Stimulated activated CD8-positive, alpha-beta memory T cell treated with anti-CD3 and anti-CD28 coated beads, Interleukin-2, amount 100 ng/mL, for 48 hours (primary cell): ENCODE results near the gene TCN2.
A peak's percentile ranks its signal among the peaks of the same experiment; 100 is the strongest.
"Not testable (repeated sequence)": the region's sequence is repeated elsewhere in the genome, so short reads cannot be mapped to it uniquely, and the experiment has no call there.

Experiments
- DNase-seq, 2 donors: peaks; one replicate each; pipeline ENCODE4 v3.0.0-alpha.2; 2020; ENCODE audit warnings: low read depth in 2 of 2

Gene TCN2

DNA sequence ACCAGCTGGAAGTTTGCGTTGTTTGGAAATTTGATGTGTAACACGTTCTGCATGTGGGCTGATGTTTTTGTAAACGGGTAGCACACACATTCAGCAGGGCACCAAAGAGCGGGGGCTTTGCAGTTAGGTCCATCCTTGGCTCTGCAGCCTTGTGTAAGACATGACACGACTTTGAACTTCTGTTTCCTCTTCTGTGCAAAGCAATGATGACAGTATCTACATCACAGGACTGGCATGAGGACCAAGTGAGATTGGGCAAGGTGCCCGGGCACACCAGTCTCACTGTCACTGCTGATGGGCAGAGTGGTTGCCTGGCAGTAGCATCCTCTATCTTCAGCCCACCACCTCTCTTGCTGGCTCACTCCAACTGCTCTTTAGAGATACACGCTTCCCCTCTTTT, 3.3 kb downstream of the TCN2 start:
- DNase-seq: no peak

DNA sequence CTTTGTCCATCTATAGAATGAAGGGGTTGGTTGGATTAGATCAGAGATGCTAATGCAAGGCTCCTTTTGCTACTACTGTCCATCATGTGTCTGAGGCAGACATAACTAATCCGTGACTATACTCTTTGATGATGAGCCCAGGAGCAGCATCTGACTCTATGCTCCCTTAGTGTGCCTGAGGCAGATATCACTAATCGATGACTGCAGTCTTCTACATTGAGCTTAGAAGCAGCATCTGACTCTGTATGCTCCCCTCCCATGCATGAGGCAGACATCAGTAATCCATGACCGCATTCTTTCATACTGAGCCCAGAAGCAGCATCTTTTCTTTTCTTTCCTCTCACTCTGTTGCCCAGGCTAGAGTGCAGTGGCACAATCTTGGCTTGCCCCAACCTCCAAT, 4.2 kb downstream of the TCN2 start:
- no peak for DNase-seq

DNA sequence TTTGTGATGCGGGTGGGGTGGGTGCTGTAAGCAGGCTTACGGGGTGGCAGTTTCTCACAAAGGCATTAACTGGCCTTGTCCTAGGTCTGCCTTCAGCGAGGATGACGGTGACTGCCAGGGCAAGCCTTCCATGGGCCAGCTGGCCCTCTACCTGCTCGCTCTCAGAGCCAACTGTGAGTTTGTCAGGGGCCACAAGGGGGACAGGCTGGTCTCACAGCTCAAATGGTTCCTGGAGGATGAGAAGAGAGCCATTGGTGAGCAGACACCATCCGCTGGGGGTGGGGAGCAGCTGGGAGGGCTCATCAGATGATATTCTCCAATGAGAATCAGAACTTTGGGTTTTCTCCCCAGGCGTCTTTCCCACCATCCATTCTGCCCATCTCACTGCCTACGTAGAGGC, 5.8 kb downstream of the TCN2 start:
- no peak for DNase-seq

DNA sequence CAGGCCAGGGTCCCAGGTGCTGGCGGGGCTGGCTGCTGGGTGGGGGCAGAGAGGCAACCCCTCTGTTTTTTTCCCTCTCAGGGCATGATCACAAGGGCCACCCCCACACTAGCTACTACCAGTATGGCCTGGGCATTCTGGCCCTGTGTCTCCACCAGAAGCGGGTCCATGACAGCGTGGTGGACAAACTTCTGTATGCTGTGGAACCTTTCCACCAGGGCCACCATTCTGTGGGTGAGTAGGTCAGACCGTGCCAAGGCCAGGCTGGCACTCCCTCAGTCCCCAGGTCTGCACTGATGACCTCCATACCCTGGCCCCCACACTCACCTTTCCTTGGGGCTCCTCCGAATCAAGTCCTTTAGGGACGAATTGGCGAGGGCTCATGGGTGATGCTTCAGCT, 7.3 kb downstream of the TCN2 start:
- no peak for DNase-seq

DNA sequence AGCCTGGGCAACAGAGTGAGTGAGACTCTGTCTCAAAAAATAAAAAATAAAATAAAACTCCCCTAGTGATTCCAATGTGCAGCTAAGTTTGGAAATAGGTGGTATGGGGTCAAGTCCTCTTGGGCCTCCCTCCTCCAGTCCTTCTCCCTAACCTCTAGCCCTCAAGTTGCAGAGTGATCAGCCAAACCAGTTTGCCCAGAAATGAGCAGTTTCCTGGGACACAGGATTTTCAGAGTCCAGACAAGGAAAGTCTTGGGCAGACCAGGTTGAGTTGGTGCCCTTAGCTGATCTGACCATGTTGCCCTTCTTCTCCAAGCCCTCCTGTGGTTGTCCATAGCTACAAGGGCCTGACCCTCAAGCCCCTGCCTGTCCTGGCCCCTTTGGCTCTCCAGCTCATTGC, 7.9 kb downstream of the TCN2 start:
- no peak for DNase-seq

DNA sequence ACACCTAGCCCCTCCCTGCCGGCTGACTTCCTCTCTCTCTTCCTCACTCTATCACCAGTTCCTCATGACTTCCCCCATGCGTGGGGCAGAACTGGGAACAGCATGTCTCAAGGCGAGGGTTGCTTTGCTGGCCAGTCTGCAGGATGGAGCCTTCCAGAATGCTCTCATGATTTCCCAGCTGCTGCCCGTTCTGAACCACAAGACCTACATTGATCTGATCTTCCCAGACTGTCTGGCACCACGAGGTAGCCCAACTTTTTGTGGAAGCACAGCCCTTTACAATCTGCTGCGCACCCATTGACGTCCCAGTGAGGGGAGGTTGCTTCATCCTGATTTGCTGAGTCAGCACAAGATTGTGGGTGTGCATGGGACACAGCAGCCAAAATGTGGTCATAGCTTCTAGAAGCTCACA, 8.6 kb downstream of the TCN2 start:
- no peak for DNase-seq

DNA sequence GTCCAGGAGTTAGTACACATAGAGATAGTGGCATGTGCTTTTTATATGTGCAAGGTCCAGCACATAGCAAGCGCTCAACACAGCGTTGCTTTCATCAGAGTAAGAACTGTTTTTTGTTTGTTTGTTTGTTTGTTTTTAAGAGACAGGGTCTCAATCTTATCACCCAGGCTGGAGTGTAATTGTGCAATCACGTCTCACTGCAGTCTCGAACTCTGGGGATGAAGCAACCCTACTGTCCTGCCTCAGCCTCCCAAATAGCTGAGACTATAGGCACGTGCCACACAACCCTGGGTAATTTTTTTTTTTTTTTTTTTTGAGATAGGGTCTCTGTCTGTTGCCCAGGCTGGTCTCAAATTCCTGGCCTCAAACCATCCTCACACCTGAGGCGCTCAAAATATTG, 10.8 kb downstream of the TCN2 start:
- no peak for DNase-seq

DNA sequence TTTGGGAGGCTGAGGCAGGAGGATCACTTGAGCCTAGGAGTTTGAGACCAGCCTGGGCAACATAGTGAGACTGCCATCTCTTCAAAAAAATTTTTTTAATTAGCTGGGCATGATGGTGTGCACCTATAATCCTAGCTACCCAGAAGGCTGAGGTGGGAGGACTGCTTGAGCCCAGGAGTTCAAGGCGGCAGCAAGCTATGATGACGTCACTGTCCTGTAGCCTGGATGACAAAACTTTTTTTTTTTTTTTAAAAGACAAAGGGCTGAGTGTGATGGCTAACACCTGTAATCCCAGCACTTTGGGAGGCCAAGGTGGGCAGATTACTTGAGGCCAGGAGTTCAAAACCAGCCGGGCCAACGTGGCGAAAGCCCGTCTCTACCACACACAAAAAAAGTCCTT, 12.9 kb downstream of the TCN2 start:
- DNase-seq: not testable (repeated sequence)

DNA sequence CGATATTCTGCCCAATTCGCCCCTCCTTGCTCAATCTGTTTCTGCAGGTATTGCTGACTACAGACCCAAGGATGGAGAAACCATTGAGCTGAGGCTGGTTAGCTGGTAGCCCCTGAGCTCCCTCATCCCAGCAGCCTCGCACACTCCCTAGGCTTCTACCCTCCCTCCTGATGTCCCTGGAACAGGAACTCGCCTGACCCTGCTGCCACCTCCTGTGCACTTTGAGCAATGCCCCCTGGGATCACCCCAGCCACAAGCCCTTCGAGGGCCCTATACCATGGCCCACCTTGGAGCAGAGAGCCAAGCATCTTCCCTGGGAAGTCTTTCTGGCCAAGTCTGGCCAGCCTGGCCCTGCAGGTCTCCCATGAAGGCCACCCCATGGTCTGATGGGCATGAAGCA, 19.4 kb downstream of the TCN2 start:
- no peak for DNase-seq

DNA sequence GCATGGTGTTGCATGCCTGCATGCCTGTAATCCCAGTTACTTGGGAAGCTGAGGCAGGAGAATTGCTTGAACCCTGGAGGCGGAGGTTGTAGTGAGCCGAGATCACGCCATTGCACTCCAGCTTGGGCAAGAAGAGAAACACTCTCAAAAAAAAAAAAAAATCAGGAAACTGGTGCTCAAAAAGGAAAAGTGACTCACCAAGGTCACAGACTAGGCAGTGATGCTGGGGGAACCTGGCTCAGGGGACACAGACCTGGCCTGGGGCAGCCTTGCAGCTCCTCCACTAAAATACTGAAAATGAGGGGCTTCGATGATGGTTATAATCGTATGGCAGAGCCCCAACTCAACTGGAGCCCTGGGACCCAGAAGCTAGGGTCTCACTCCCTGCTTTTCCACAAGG, 20.5 kb downstream of the TCN2 start:
- no peak for DNase-seq

DNA sequence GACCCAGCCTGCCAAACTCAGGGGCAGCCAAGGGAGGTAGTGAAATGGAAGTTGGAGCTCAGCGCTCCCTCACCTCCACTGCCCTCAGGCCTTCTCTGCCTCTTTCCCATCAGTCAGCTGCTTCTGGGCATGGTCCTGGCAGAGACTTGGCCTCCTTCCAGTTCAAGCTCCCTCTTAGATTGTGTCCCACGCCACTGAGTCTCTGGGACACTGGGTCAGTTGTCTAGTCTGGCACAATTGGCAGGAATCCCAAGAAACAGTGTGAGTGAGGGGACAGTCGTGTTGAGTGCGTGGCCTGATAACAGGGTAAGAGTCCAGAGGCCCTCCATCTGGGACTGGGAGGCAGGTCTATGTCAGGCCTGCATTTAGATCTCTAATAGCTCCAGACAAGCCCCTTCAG, 21.5 kb downstream of the TCN2 start:
- no peak for DNase-seq

DNA sequence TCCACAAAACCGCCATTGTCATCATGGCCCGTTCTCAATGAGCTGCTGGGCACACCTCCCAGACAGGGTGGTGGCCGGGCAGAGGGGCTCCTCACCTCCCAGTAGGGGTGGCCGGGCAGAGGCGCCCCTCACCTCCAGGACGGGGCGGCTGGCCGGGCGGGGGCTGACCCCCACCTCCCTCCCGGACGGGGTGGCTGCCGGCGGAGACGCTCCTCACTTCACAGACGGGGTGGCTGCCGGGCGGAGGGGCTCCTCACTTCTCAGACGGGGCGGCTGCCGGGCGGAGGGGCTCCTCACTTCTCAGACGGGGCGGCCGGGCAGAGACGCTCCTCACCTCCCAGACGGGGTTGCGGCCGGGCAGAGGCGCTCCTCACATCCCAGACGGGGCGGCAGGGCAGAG, 24.5 kb downstream of the TCN2 start:
- not testable (repeated sequence) for DNase-seq

DNA sequence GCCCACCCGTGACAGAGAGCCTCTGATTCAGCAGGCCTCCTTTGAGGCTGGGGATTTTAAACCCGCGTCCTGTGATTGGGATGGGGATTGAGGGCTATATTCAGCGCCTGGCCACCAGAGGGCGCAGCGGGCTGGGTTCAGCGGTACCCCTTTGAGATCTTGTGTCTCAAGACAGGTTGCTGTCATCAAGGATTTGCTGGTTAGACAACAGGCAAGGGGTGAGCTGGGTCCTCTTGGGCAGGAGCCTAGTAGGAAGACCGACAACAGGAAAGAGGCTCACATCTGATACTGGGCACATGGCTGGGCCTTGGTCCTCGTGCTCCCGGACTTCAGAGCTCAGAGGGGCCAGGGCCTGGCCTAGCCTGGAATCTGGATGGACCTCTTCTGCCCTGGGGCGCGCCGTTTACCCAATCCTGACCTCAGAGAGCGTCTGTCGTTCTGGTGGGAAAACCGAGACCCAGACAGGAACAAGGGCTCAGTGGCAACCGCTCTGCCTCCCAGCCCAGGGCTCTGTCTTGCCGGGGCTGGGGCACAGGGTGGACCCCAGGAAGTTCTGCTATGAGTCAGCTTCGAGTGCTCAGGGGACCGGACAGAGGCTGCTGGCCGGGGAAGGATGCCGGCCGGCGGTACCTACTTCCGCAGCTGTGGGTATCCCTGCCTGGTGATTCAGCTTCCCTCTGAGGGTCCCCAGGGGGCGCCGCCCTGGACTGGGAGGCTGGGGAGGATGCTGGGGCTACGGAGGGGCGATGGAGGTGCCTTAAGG, 27.7 kb downstream of the TCN2 start:
- peak; percentile 82 to 88 for DNase-seq

DNA sequence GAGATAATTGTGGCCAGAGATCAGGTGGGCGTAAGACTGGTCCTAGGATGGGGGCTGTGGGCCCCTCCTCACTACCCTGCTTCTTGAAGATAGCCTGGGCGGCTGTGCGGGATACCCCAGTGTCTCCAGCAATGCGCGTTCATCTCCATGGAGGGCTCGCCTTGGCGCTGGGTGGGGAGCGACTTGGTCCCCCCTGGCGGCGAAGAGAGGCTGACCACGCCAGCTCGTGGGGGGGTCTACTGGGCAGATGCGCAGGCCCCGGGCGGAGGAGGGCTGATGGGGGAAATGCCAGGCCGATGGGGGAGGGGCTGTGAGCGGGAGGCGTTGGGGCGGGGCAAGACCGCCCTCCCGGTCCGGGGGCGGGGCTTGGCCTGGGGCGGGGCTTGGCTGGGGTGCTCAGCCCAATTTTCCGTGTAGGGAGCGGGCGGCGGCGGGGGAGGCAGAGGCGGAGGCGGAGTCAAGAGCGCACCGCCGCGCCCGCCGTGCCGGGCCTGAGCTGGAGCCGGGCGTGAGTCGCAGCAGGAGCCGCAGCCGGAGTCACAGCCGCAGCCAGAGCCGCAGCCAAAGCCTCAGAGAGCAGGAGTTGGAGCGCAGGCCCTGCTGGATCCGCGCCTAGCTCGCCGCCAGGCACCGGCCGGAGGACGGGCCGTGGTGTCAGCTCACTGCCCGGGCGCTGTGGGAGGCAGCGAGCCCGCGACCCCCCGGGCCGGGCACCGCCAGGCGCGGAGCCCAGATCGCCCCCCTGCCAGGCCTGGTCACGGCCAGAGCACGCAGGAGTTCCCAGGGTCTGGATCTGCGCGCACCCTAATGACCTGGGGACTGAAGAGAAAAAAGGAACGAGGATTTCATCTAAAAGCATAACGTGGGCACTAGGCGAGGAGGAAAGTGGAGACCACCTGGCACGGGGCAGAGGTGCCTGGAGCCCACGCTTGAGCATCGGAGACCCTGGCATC, 28.6 kb downstream of the TCN2 start, which contains the start of gene SLC35E4:
SLC35E4 (plus strand) TSS at position 509 of the 953 bp plus-strand sequence. CDS start 670 bp downstream, outside the sequence.
- DNase-seq: peak; percentile 95 to 97

DNA sequence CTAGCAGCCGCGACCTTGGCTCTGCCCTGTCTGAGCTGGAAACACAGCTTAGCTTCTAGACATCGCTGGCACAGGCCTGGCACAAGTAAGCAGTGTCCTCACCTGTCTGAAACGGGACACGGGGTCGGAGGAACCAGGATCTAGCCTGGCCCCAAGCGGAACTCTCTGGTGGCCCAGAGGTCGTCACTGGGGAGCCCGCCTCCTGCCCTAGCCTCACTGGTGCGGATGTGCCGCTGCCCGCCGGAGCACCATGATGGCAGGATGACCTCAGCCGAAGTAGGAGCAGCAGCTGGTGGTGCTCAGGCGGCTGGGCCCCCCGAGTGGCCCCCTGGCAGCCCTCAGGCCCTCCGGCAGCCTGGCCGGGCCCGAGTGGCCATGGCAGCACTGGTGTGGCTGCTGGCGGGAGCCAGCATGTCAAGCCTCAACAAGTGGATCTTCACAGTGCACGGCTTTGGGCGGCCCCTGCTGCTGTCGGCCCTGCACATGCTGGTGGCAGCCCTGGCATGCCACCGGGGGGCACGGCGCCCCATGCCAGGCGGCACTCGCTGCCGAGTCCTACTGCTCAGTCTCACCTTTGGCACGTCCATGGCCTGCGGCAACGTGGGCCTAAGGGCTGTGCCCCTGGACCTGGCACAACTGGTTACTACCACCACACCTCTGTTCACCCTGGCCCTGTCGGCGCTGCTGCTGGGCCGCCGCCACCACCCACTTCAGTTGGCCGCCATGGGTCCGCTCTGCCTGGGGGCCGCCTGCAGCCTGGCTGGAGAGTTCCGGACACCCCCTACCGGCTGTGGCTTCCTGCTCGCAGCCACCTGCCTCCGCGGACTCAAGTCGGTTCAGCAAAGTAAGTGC, 29.5 kb downstream of the TCN2 start:
- DNase-seq: no peak

DNA sequence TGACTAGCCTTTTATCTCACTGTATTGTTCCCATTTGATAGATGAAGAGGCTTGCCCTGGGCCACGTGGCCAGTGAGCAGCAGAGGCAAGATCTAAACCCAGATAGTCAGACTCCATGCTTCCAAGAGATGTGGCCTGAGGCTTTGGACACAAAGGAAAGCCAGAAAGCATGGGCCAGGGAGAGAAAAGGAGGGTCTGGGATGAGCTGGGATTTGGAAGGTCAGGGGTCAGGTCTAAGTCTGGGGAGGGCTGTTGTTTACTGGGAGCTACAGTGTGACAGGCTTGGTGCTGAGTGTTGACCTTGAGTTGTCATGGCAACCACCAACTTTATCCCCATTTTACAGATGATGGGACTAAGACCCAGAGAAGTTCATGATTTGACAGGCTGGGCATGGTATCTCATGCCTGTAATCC, 30.7 kb downstream of the TCN2 start:
- DNase-seq: no peak

DNA sequence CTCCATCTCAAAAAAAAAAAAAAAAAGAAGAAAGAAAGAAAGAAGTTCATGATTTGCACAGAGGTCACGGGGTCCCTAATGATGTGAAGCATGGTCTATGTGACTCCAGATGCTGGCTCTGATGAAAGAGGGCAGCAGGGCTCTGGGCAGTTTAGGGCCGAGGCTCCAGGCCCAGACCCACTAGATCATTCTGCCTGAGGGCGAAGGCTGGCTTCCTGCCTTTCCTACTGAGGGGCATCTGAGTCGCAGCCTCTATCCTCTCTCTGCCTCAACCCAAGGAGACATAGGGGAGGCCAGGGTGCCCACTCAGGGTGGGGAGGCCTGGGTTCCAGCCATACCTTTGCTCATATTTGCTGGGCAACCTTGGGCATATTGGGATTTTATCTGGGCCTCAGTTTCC, 33.4 kb downstream of the TCN2 start:
- DNase-seq: no peak

DNA sequence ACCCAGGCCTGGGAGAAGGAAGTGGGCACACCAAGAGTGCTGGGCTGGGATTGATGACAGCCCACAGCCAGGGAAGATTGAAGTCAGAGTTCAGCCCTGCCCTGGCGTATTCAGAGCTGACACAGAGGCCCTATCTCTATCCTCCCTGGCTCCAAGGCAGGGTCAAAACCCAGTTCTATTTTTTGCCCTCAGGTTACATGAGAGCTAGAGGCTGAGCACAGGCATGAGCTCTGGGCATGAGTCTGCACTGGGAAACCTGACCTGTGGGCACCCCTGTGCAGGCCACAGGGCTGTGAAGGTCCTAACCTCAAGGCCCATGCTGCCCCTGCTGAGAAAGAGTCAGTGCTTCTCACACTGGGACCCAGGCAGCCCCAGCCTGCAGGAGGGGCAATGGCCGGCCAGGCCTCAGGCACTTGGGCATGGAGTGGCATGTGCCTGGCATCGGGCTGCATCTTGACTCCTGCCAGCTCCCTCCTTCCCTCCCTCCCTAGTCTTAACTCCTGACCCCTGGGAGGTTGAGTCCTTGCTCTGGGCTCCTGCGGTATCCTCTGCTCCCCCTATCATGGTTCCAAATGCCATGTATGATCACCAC, 34.0 kb downstream of the TCN2 start:
- no peak for DNase-seq

DNA sequence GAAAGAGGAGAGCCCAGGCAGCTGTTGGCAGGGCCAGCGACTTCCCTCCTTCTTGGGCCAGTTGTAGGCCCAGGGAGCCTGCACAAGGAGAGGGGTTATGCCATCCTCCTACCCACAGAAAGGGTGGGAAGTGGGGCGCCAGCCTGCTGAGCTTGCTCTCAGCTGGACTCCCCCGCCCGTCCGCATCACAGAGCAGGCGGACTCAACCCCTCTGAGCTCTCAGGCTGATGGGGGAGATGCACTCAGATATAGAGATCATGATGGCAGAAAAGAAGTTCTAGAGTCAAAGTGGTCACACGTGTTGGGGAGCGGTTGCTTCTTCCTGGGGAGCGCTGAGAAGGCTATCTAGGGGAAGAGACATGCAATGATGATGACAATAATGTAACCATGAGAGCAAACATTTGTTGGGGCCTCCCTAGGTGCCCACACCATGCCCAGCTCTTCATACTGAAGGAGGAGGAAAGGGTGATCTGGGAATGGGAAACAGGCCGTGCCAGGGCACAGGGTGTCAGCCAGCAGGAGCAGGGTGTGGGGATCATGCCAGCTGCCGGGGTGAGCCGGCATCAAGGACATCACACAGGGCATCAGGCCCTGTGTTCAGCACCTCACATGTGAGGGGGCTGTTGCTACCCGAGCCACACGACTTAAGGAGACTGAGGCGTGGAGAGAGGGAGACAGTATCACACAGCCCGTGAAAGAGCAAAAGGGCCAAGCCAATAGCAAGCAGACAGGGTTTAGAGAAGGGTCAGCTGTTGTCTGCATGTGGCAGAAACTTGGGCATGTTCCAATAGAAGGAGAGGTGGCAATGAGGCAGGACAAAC, 36.3 kb downstream of the TCN2 start:
- DNase-seq: no peak

DNA sequence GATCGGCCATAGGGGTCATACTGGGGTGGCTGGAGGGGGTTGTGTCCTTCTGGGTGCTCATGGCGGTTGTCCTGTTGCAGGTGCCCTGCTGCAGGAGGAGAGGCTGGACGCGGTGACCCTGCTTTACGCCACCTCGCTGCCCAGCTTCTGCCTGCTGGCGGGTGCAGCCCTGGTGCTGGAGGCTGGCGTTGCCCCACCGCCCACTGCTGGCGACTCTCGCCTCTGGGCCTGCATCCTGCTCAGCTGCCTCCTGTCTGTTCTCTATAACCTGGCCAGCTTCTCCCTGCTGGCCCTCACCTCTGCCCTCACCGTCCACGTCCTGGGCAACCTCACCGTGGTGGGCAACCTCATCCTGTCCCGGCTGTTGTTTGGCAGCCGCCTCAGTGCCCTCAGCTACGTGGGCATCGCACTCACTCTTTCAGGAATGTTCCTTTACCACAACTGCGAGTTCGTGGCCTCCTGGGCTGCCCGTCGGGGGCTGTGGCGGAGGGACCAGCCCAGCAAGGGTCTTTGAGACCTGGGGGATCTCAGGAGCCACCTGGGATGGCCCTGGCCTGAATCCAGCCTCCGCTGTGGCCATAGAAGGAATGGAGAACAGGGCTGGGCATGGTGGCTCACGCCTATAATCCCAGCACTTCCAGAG, 39.7 kb downstream of the TCN2 start:
- no peak for DNase-seq
